H9 (cell line): ENCODE data around the gene ZNF672. TPM values are rescaled to one million over a fixed set of nuclear protein-coding genes. Genes with fewer than 3 reads are reported as not detected.
"Not testable (repeated sequence)": the region's sequence is repeated elsewhere in the genome, so short reads cannot be mapped to it uniquely, and the experiment has no call there.

ENCODE experiments used
- DNase-seq: peaks from one replicate; pipeline ENCODE4 v3.0.0-alpha.2; 2017
- H2AFZ ChIP-seq: one replicate; pipeline ENCODE4 v1.6.1; 2013; ENCODE audit warnings: mild to moderate bottlenecking, low read length, control low read depth, moderate library complexity
- H2AK5ac ChIP-seq: 2 replicates; pipeline ENCODE4 v1.6.1; 2013; ENCODE audit warnings: low read length, control low read depth, mixed read lengths; ENCODE audit not compliant: insufficient read length
- H2BK120ac ChIP-seq: one replicate; pipeline ENCODE4 v1.6.1; 2013; ENCODE audit warnings: low read depth, mild to moderate bottlenecking, low read length, control low read depth, inconsistent platforms; ENCODE audit not compliant: poor library complexity, severe bottlenecking
- H2BK12ac ChIP-seq: 2 replicates; pipeline ENCODE4 v1.6.1; 2013; ENCODE audit warnings: low read length, control low read depth, mixed read lengths, low read depth; ENCODE audit not compliant: insufficient read length
- H2BK15ac ChIP-seq: 2 replicates; pipeline ENCODE4 v1.6.1; 2013; ENCODE audit warnings: low read depth, low read length, control low read depth
- H2BK20ac ChIP-seq: one replicate; pipeline ENCODE4 v1.6.1; 2013; ENCODE audit warnings: low read depth, mild to moderate bottlenecking, low read length, control low read depth, inconsistent platforms; ENCODE audit not compliant: poor library complexity, severe bottlenecking
- H2BK5ac ChIP-seq: 2 replicates; pipeline ENCODE4 v1.6.1; 2013; ENCODE audit warnings: low read length, control low read depth, mixed read lengths; ENCODE audit not compliant: insufficient read length
- H3K14ac ChIP-seq: 2 replicates; pipeline ENCODE4 v1.6.1; 2013; ENCODE audit warnings: low read length, control low read depth; ENCODE audit not compliant: insufficient read depth
- H3K18ac ChIP-seq: 2 replicates; pipeline ENCODE4 v1.6.1; 2013; ENCODE audit warnings: low read depth, mild to moderate bottlenecking, mixed read lengths, low read length, control low read depth; ENCODE audit not compliant: insufficient read length
- H3K23ac ChIP-seq: 2 replicates; pipeline ENCODE4 v1.6.1; 2013; ENCODE audit warnings: low read length, control low read depth, mixed read lengths, low read depth; ENCODE audit not compliant: insufficient read length
- H3K23me2 ChIP-seq: 2 replicates; pipeline ENCODE4 v1.6.1; 2013; ENCODE audit warnings: low read depth, mild to moderate bottlenecking, mixed read lengths, low read length, control low read depth; ENCODE audit not compliant: insufficient read length, poor library complexity, severe bottlenecking
- H3K27ac ChIP-seq: 2 replicates; pipeline ENCODE4 v1.5.1; 2013; ENCODE audit warnings: low read length, control low read depth, mixed read lengths, low read depth; ENCODE audit not compliant: insufficient read length
- H3K27me3 ChIP-seq: 2 replicates; pipeline ENCODE4 v1.6.1; 2013; ENCODE audit warnings: low read length, control low read depth, inconsistent platforms; ENCODE audit not compliant: insufficient read depth
- H3K4ac ChIP-seq: 2 replicates; pipeline ENCODE4 v1.6.1; 2013; ENCODE audit warnings: low read depth, mild to moderate bottlenecking, control low read depth, inconsistent platforms, low read length, moderate library complexity
- H3K4me1 ChIP-seq: 2 replicates; pipeline ENCODE4 v1.6.1; 2013; ENCODE audit warnings: low read length, control low read depth, inconsistent platforms; ENCODE audit not compliant: insufficient read depth
- H3K4me2 ChIP-seq: 2 replicates; pipeline ENCODE4 v1.6.1; 2013; ENCODE audit warnings: low read length, control low read depth, mixed read lengths; ENCODE audit not compliant: insufficient read length, insufficient read depth
- H3K56ac ChIP-seq: 2 replicates; pipeline ENCODE4 v1.6.1; 2013; ENCODE audit warnings: low read depth, mild to moderate bottlenecking, mixed read lengths, low read length, control low read depth; ENCODE audit not compliant: insufficient read length
- H3K79me1 ChIP-seq: 2 replicates; pipeline ENCODE4 v1.6.1; 2013; ENCODE audit warnings: low read depth, mild to moderate bottlenecking, moderate library complexity, low read length, control low read depth, inconsistent platforms; ENCODE audit not compliant: insufficient read depth, poor library complexity, severe bottlenecking
- H3K79me2 ChIP-seq: 2 replicates; pipeline ENCODE4 v1.6.1; 2013; ENCODE audit warnings: low read length, control low read depth, inconsistent platforms; ENCODE audit not compliant: insufficient read depth
- H3K9ac ChIP-seq: 2 replicates; pipeline ENCODE4 v1.6.1; 2013; ENCODE audit warnings: low read length, control low read depth, mixed read lengths; ENCODE audit not compliant: insufficient read length; ENCODE audit errors: extremely low read depth
- H3K9me3 ChIP-seq: one replicate; pipeline ENCODE4 v1.6.1; 2013; ENCODE audit warnings: low read depth, low read length, inconsistent platforms; ENCODE audit not compliant: control insufficient read depth
- H3T11ph ChIP-seq: one replicate; pipeline ENCODE4 v1.6.1; 2013; ENCODE audit warnings: mild to moderate bottlenecking, low read length, control low read depth, inconsistent platforms
- H4K20me1 ChIP-seq: one replicate; pipeline ENCODE4 v1.6.1; 2013; ENCODE audit not compliant: control insufficient read depth, insufficient read length, insufficient read depth
- H4K5ac ChIP-seq: 2 replicates; pipeline ENCODE4 v1.6.1; 2013; ENCODE audit warnings: low read depth, mild to moderate bottlenecking, mixed read lengths, low read length, control low read depth; ENCODE audit not compliant: insufficient read length
- H4K8ac ChIP-seq: replicated peaks from 2 replicates; pipeline ENCODE4 v1.6.1; 2013; ENCODE audit warnings: low read length, control low read depth, mixed read lengths, low read depth; ENCODE audit not compliant: insufficient read length
- H4K91ac ChIP-seq: 2 replicates; pipeline ENCODE4 v1.6.1; 2013; ENCODE audit warnings: low read depth, mild to moderate bottlenecking, moderate library complexity, mixed read lengths, low read length, control low read depth; ENCODE audit not compliant: insufficient read length
- H3K27ac Mint-ChIP-seq, 3 experiments: 2 replicates in 2 of 3; 3 replicates in 1 of 3; pipeline ENCODE4 v1.8.0; 2020 to 2021; ENCODE audit warnings: mixed read lengths in 3 of 3, mild to moderate bottlenecking in 1 of 3, moderate library complexity in 1 of 3
- H3K27me3 Mint-ChIP-seq: 2 replicates; pipeline ENCODE4 v1.8.0; 2021; ENCODE audit warnings: low read depth, mild to moderate bottlenecking, moderate library complexity, mixed read lengths
- H3K36me3 Mint-ChIP-seq, 3 experiments: 2 replicates in 2 of 3; 3 replicates in 1 of 3; pipeline ENCODE4 v1.8.0; 2020 to 2021; ENCODE audit warnings: low read depth in 3 of 3, mixed read lengths in 3 of 3; ENCODE audit not compliant: insufficient read depth in 1 of 3
- H3K4me1 Mint-ChIP-seq, 2 experiments: 2 replicates each; pipeline ENCODE4 v1.8.0; 2020; ENCODE audit warnings: mixed read lengths in 2 of 2
- H3K4me3 Mint-ChIP-seq, 2 experiments: 2 replicates in 1 of 2; 3 replicates in 1 of 2; pipeline ENCODE4 v1.8.0; 2020 to 2021; ENCODE audit warnings: mild to moderate bottlenecking in 2 of 2, mixed read lengths in 2 of 2, moderate library complexity in 1 of 2
- H3K9me3 Mint-ChIP-seq, 2 experiments: 2 replicates in 1 of 2; 3 replicates in 1 of 2; pipeline ENCODE4 v1.8.0; 2020; ENCODE audit warnings: mild to moderate bottlenecking in 2 of 2, mixed read lengths in 2 of 2, moderate library complexity in 1 of 2
- CTCF ChIP-seq: fragments of 200-600 bp; sonication (generic); conservative IDR thresholded peaks from 3 replicates; pipeline ENCODE4 v1.8.0; 2021; ENCODE audit warnings: antibody characterized with exemption, mild to moderate bottlenecking
- WGBS: extraction: QIAGEN DNeasy Blood & Tissue Kit; methylation state at CpG from one replicate; pipeline ENCODE4 v1.1.7; 2013; ENCODE audit warnings: missing lambda C conversion rate, low lambda C conversion rate, mixed read lengths; ENCODE audit not compliant: insufficient read length; ENCODE audit errors: extremely low coverage; 5-methylcytosine and 5-hydroxymethylcytosine counted together
- total RNA-seq: library from RNA; stranded (reverse); gene quantifications from 2 replicates; pipeline ENCODE4 v1.2.1, GENCODE V29; 2021

Gene ZNF672
- total RNA-seq, 1 experiment from 2014 or later: 29.4 TPM

- Histone ChIP-seq H2AFZ (no peak overlapping the region), H2BK15ac (no peak overlapping the region), H3K4me2 (no peak overlapping the region), H3K27ac (no peak overlapping the region), H3K18ac (no peak overlapping the region), H3K79me2 (no peaks in the 10 kb centered on the region), H3K23me2 (no peaks in the 10 kb centered on the region), H3K27me3 (no peaks in the 10 kb centered on the region), H4K5ac (no peak overlapping the region), H4K91ac (no peak overlapping the region), H3K9ac (no peak overlapping the region), H4K20me1 (no peaks in the 10 kb centered on the region), H2BK5ac (no peak overlapping the region), H3T11ph (no peak overlapping the region), H2AK5ac (no peak overlapping the region), H3K14ac (no peak overlapping the region), H2BK20ac (no peak overlapping the region), H2BK120ac (no peak overlapping the region), H2BK12ac (no peak overlapping the region), H3K23ac (no peak overlapping the region), H4K8ac (no peak overlapping the region), H3K79me1 (no peaks in the 10 kb centered on the region), H3K4me1 (no peaks in the 10 kb centered on the region), H3K9me3 (no peaks in the 10 kb centered on the region), H3K56ac (no peak overlapping the region), H3K4ac (no peak overlapping the region)
- DNase-seq: no peak
- no peak overlapping the region for H3K4me3 Mint-ChIP-seq
- peaks cover 9% of the 10 kb centered on the region in 2 experiments for H3K4me1 Mint-ChIP-seq
- no peaks in the 10 kb centered on the region; a peak in 1 of 7 replicates for H3K36me3 Mint-ChIP-seq
- no peak for TF ChIP-seq CTCF
- no peaks in the 10 kb centered on the region; the same call in 1 of the 2 replicates for H3K27me3 Mint-ChIP-seq
- H3K27ac Mint-ChIP-seq: no peak overlapping the region
- WGBS: no CpG with 5 or more reads among the region's 1 CpG
- no peaks in the 10 kb centered on the region for H3K9me3 Mint-ChIP-seq
These were observed 43.2 kb downstream of the ZNF672 start for GRCh38 chr1:248881261-248881660.

GRCh38 chr1:248882427-248882826, 44.4 kb downstream of the ZNF672 start:
- H2BK120ac ChIP-seq, H3K23me2 ChIP-seq, H2AFZ ChIP-seq, H4K8ac ChIP-seq, H2BK12ac ChIP-seq, H2BK20ac ChIP-seq, H3K9ac ChIP-seq, H3K79me2 ChIP-seq, H3K14ac ChIP-seq, H4K20me1 ChIP-seq, H3K4me1 ChIP-seq, H2BK5ac ChIP-seq, H3T11ph ChIP-seq, H2AK5ac ChIP-seq, H3K4me2 ChIP-seq, H3K79me1 ChIP-seq, H3K27ac ChIP-seq, H3K36me3 Mint-ChIP-seq, H4K91ac ChIP-seq, DNase-seq, H4K5ac ChIP-seq, H3K18ac ChIP-seq, H3K27me3 ChIP-seq, H3K9me3 ChIP-seq, H3K27ac Mint-ChIP-seq, H3K4me3 Mint-ChIP-seq, H3K56ac ChIP-seq, H3K4ac ChIP-seq, H2BK15ac ChIP-seq, H3K27me3 Mint-ChIP-seq, H3K23ac ChIP-seq, H3K9me3 Mint-ChIP-seq: not testable (repeated sequence)
- peaks cover 13 to 17% of the 10 kb centered on the region in 2 experiments for H3K4me1 Mint-ChIP-seq
- no CpG with 5 or more reads among the region's 7 CpGs for WGBS
